Ovary (tissue), 3 donors: Measurements from ENCODE around the gene CAPN14.

ENCODE experiments used
- EP300 ChIP-seq: sonication (generic); formaldehyde crosslinking; IDR thresholded peaks from one replicate; pipeline ENCODE4 v1.6.1; 2017; ENCODE audit warnings: antibody characterized with exemption
- POLR2A ChIP-seq: fragments of 450-650 bp; IDR thresholded peaks from one replicate; pipeline ENCODE4 v1.6.1; 2017; ENCODE audit warnings: antibody characterized with exemption, mild to moderate bottlenecking, moderate library complexity
- TF ChIP-seq, protein P1 (sequence below), 3 donors: fragments of 450-650 bp in 2 of 3; fragments of 200-600 bp in 1 of 3; IDR thresholded peaks; one replicate each; pipeline versions ENCODE4 v1.5.1 to v1.8.0; 2016 to 2022; ENCODE audit warnings: antibody characterized with exemption in 3 of 3, mild to moderate bottlenecking in 1 of 3
- donor health status: DM: no; HTN: no; CAD: no.

DNA sequence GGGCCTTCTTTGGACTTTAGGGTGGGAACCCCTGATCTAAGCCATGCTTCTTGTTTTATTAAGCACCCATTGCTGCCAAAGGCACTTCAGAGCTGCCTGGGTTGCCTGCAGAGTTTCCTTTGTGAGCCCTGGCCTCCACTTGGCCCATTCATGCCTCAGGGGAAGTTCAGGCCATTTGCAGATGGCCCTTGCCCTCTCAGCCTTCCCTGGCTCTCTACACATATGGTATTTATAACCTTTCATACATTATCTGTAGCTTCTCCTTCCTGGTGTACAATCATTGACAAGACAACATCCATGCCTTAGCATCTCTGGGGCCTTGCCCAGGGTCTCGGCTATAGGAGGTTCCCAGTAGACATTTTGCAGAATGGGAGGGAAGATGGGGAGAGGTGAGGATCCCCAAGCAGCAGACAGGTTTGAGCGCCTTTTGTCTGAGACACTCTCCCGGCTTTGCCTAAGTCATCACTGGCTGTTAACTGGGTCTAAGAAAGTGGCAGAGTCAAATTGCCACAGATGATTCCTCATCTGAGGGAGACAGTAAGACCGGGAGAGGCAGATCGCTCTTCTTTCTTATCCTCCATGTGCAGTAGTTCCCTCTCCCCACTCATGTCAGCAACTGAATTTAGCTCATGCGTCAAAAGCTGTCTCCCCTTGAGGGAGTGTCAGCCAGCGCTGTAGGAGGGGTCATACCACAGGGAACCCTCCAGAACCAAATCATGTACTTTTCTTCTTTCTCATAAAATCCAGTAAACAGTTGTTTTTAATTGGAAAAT, 19.3 kb upstream of the CAPN14 start:
- TF ChIP-seq, protein P1, sequence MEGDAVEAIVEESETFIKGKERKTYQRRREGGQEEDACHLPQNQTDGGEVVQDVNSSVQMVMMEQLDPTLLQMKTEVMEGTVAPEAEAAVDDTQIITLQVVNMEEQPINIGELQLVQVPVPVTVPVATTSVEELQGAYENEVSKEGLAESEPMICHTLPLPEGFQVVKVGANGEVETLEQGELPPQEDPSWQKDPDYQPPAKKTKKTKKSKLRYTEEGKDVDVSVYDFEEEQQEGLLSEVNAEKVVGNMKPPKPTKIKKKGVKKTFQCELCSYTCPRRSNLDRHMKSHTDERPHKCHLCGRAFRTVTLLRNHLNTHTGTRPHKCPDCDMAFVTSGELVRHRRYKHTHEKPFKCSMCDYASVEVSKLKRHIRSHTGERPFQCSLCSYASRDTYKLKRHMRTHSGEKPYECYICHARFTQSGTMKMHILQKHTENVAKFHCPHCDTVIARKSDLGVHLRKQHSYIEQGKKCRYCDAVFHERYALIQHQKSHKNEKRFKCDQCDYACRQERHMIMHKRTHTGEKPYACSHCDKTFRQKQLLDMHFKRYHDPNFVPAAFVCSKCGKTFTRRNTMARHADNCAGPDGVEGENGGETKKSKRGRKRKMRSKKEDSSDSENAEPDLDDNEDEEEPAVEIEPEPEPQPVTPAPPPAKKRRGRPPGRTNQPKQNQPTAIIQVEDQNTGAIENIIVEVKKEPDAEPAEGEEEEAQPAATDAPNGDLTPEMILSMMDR (IDR thresholded peaks at IDR 0.05), result no peak
- TF ChIP-seq POLR2A (no peak), EP300 (no peak)
